NCI-H524 treated with DMSO at 0.1 percent for 48 hours (cell line): ENCODE measurements around the gene PPP2R5B.
"Not testable (repeated sequence)": the region's sequence is repeated elsewhere in the genome, so short reads cannot be mapped to it uniquely, and the experiment has no call there.

Experiments used
- DNase-seq: peaks from one replicate; lab custom pipeline; 2025; lab: John Stamatoyannopoulos, UW

PPP2R5B gene

GRCh38 chr11:64976651-64977050 is 52.2 kb downstream of the PPP2R5B start:
- DNase-seq = no peak

GRCh38 chr11:64983339-64983738 is 58.9 kb downstream of the PPP2R5B start:
- not testable (repeated sequence) for DNase-seq
